HG02981 (cell line): ENCODE data around the gene SPRR2F.

Source experiments
- ATAC-seq: cut with Tn5 transposase; IDR thresholded peaks from one replicate; pipeline ENCODE4 v1.9.1; 2021; ENCODE audit warnings: mild to moderate bottlenecking, moderate library complexity; ENCODE audit not compliant: unreplicated experiment

The SPRR2F gene

GRCh38 chr1:153081736-153082135 lies 31.6 kb downstream of the SPRR2F start:
- no peak for ATAC-seq

GRCh38 chr1:153072806-153073726 lies 40.2 kb downstream of the SPRR2F start:
- no peak for ATAC-seq

GRCh38 chr1:153071511-153071910 lies 41.8 kb downstream of the SPRR2F start, which contains the start of gene SPRR2B:
TSS of gene SPRR2B (minus strand) at chr1:153071611. CDS start at chr1:153070839, 772 bp downstream.
- no peak for ATAC-seq

DNA sequence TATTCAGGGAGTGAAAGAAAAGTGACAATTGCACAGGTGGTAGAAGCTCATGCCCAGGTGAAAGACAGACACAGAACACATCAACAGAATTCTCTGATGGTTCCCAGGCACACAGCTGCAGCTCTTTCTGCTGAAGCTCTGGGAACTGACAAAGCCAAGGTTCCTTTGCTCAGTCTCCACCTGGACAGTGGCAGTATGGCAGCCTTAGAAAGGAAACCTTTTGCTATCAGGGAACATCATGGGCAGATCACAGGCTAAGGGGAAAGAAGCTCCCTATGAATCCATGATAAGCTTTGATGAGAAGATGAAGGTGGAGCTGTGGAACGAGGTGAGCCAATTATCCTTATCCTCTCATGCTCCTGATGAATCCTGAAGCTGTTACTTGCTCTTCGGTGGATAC lies 43.1 kb downstream of the SPRR2F start:
- no peak for ATAC-seq
